ENCODE data around the gene EML4. TPM values are rescaled to one million over a fixed set of nuclear protein-coding genes. Genes with fewer than 3 reads are reported as not detected.

The EML4 gene
- total and polyA plus RNA-seq, 2 of the 13 experiments (the other 11 are each of a cell fraction or from before 2014, with no cell fraction given): 243 to 476 TPM

DNA sequence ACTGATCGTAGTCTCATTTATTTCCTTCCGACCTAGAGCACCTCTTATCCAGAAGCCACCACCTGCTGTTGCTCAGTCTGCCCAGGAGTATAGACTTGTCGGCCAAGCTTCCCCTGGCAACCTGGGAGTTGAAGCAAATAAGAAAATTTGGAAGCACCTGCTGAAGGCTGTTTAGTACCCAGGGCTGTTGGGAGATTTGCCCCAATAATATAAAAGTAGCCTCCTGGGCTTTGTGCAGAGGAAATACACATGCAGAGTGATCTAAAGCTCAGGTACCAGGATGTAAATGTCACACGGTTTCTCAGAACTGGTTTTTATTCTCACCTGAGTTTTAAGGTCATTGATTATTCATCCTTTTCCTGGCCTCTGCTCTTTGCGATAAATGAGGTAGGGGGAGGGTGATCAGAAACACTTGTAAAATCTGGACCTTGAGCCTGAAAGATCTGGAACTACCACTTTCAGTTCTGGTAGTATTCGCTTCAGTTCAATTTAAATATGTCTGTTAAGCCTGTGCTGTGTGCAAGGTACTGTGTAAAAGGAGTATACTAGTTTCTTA, 192.7 kb downstream of the EML4 start:
- WGBS (ENCODE audit: low lambda C conversion rate): 0% methylated on average over 6 of the region's 6 CpGs
- TSS peak; percentile 96 for BruUV-seq (replicated peaks)
- peak overlapping the region; percentile 64 for H3K9ac ChIP-seq (ENCODE audit: insufficient read depth, low read depth, low read length)
- peak; percentile 21 for ATAC-seq
- no peaks in the 10 kb centered on the region; a peak in 1 of 5 replicates for H3K36me3 ChIP-seq (replicated peaks in 1 of 2; ENCODE audit: control insufficient read depth in 1 of 2, insufficient read depth in 2 of 2, low read length in 2 of 2)
- peak overlapping the region; percentile 82 for H2AFZ ChIP-seq (ENCODE audit: low read length)
- CTCF ChIA-PET (ENCODE audit: low intra/inter-chr PET ratio, low total read pairs): no interaction called here
- H3K4me1 ChIP-seq (ENCODE audit: insufficient read depth, low read length): peaks cover 37% of the 10 kb centered on the region
- H3K4me3 ChIP-seq (replicated peaks in 1 of 3; ENCODE audit: insufficient read depth in 1 of 3, low read depth in 2 of 3, low read length in 3 of 3): peak overlapping the region; percentile 27 to 98 (median 57)
- no peaks in the 10 kb centered on the region for H3K9me3 ChIP-seq (ENCODE audit: low read length)
- POLR2A ChIA-PET: interaction anchor here (1.2 kb wide), 1 partner anchor 15 kb away, joined by 6 read pairs; no protein-coding TSS in a partner anchor
- in situ Hi-C loops (cut with HindIII; ENCODE audit: extremely low pct_ligation_motif_present, low pct_unique_long_range_greater_than_20kb) (loop anchor here (25.0 kb wide), 1 partner anchor 500 kb away; no protein-coding TSS in a partner anchor), intact Hi-C loops (cut with micrococcal nuclease; ENCODE audit: unreplicated experiment) (loop anchor here (2.0 to 5.0 kb wide), 3 partner anchors 19 to 300 kb away; partner anchors contain the start of gene KCNG3)
- H3K4me2 ChIP-seq (ENCODE audit: low read depth, low read length): peak overlapping the region; percentile 84
- FAIRE-seq: no peak
- no peak for DNase-seq (ENCODE audit: low spot score)
- peaks cover 42% of the 10 kb centered on the region for H3K79me2 ChIP-seq (ENCODE audit: insufficient read depth, low read length)
- H3K27ac ChIP-seq (ENCODE audit: extremely low read length, insufficient read depth, low read length): peak overlapping the region; percentile 49
- H4K20me1 ChIP-seq (ENCODE audit: insufficient read depth, low read length): no peaks in the 10 kb centered on the region; the same call in 1 of the 2 replicates
- no peaks in the 10 kb centered on the region; a peak in 1 of 5 replicates for H3K27me3 ChIP-seq (ENCODE audit: control insufficient read depth in 1 of 2, insufficient read depth in 2 of 2, low read length in 2 of 2)
- 0 out of 2 replicates have a peak, but pooled peaks have one; percentile 6 for TF ChIP-seq ZNF44 (CRISPR knock-in tag; IDR thresholded peaks at IDR 0.05)
- no peak for TF ChIP-seq GABPA (IDR thresholded peaks at IDR 0.05; ENCODE audit: low read depth, low read length)
- no peak for TF ChIP-seq GABPA (CRISPR knock-in tag; IDR thresholded peaks at IDR 0.05; ENCODE audit: low read depth)
- TF ChIP-seq FOXC1 (CRISPR knock-in tag; IDR thresholded peaks at IDR 0.05; ENCODE audit: borderline replicate concordance): 0 out of 2 replicates have a peak, but pooled peaks have one; percentile 9
- 0 out of 2 replicates have a peak, but pooled peaks have one; percentile 6 for TF ChIP-seq BORCS8-MEF2B (CRISPR knock-in tag; IDR thresholded peaks at IDR 0.05)
- no peak for TF ChIP-seq SYNCRIP (IDR thresholded peaks at IDR 0.05; ENCODE audit: insufficient read depth, low read depth, low read length)
- no peak for TF ChIP-seq SNAPC5 (CRISPR knock-in tag; IDR thresholded peaks at IDR 0.05; ENCODE audit: borderline replicate concordance)
- TF ChIP-seq, protein P1, sequence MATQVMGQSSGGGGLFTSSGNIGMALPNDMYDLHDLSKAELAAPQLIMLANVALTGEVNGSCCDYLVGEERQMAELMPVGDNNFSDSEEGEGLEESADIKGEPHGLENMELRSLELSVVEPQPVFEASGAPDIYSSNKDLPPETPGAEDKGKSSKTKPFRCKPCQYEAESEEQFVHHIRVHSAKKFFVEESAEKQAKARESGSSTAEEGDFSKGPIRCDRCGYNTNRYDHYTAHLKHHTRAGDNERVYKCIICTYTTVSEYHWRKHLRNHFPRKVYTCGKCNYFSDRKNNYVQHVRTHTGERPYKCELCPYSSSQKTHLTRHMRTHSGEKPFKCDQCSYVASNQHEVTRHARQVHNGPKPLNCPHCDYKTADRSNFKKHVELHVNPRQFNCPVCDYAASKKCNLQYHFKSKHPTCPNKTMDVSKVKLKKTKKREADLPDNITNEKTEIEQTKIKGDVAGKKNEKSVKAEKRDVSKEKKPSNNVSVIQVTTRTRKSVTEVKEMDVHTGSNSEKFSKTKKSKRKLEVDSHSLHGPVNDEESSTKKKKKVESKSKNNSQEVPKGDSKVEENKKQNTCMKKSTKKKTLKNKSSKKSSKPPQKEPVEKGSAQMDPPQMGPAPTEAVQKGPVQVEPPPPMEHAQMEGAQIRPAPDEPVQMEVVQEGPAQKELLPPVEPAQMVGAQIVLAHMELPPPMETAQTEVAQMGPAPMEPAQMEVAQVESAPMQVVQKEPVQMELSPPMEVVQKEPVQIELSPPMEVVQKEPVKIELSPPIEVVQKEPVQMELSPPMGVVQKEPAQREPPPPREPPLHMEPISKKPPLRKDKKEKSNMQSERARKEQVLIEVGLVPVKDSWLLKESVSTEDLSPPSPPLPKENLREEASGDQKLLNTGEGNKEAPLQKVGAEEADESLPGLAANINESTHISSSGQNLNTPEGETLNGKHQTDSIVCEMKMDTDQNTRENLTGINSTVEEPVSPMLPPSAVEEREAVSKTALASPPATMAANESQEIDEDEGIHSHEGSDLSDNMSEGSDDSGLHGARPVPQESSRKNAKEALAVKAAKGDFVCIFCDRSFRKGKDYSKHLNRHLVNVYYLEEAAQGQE (IDR thresholded peaks at IDR 0.05; ENCODE audit: borderline replicate concordance in 1 of 2, low read depth in 1 of 2, low read length in 2 of 2): 0 out of 4 replicates have a peak, but pooled peaks of 1 of the 2 experiments have one; percentile 3
- TF ChIP-seq ZNF878 (CRISPR knock-in tag; IDR thresholded peaks at IDR 0.05): no peak
- peak; percentile 65 for TF ChIP-seq ZNF816 (CRISPR knock-in tag; IDR thresholded peaks at IDR 0.05; ENCODE audit: borderline replicate concordance)
- TF ChIP-seq ZFY (CRISPR knock-in tag; IDR thresholded peaks at IDR 0.05): no peak
- no peak for TF ChIP-seq MYNN (CRISPR knock-in tag; IDR thresholded peaks at IDR 0.05; ENCODE audit: low read depth)
- TF ChIP-seq, protein P2, sequence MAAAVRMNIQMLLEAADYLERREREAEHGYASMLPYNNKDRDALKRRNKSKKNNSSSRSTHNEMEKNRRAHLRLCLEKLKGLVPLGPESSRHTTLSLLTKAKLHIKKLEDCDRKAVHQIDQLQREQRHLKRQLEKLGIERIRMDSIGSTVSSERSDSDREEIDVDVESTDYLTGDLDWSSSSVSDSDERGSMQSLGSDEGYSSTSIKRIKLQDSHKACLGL (CRISPR knock-in tag; IDR thresholded peaks at IDR 0.05): no peak
- no peak for TF ChIP-seq DDIT3 (CRISPR knock-in tag; IDR thresholded peaks at IDR 0.05)
- TF ChIP-seq ZNF589 (CRISPR knock-in tag; conservative IDR thresholded peaks at IDR 0.05): no peak
- TF ChIP-seq, protein P3, sequence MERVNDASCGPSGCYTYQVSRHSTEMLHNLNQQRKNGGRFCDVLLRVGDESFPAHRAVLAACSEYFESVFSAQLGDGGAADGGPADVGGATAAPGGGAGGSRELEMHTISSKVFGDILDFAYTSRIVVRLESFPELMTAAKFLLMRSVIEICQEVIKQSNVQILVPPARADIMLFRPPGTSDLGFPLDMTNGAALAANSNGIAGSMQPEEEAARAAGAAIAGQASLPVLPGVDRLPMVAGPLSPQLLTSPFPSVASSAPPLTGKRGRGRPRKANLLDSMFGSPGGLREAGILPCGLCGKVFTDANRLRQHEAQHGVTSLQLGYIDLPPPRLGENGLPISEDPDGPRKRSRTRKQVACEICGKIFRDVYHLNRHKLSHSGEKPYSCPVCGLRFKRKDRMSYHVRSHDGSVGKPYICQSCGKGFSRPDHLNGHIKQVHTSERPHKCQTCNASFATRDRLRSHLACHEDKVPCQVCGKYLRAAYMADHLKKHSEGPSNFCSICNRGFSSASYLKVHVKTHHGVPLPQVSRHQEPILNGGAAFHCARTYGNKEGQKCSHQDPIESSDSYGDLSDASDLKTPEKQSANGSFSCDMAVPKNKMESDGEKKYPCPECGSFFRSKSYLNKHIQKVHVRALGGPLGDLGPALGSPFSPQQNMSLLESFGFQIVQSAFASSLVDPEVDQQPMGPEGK (CRISPR knock-in tag; IDR thresholded peaks at IDR 0.05): 0 out of 2 replicates have a peak, but pooled peaks have one; percentile 7
- 0 out of 2 replicates have a peak, but pooled peaks have one; percentile 64 for TF ChIP-seq ZFP82 (CRISPR knock-in tag; IDR thresholded peaks at IDR 0.05; ENCODE audit: borderline replicate concordance)

Data from HepG2 (cell line).